ENCODE results near the gene HOXB3. TPM values are rescaled to one million over a fixed set of nuclear protein-coding genes. Genes with fewer than 3 reads are reported as not detected.

Gene HOXB3
- total RNA-seq, 4 donors from 2014 or later: 4.0 to 12.4 (median 4.9) TPM

GRCh38 chr17:48593840-48594537 is 3.9 kb upstream of the HOXB3 start:
- TF ChIP-seq CTCF (IDR thresholded peaks at IDR 0.05; ENCODE audit: low read depth): no peak

GRCh38 chr17:48593126-48593829 is 3.2 kb upstream of the HOXB3 start, which contains the start of gene HOXB5:
Gene HOXB5, minus strand, starts transcription at chr17:48593779. Its CDS starts 97 bp downstream, at chr17:48593682.
- TF ChIP-seq CTCF (IDR thresholded peaks at IDR 0.05; ENCODE audit: low read depth): no peak

- no peak for TF ChIP-seq CTCF (IDR thresholded peaks at IDR 0.05; ENCODE audit: low read depth)
These were observed 2.5 kb upstream of the HOXB3 start for GRCh38 chr17:48592577-48592976.

GRCh38 chr17:48592057-48592514 is 2.0 kb upstream of the HOXB3 start:
- no peak for TF ChIP-seq CTCF (IDR thresholded peaks at IDR 0.05; ENCODE audit: low read depth)

- TF ChIP-seq CTCF (IDR thresholded peaks at IDR 0.05; ENCODE audit: low read depth): no peak
These were observed 1.4 kb upstream of the HOXB3 start for GRCh38 chr17:48591255-48592056.

GRCh38 chr17:48590607-48591161 is 643 bp upstream of the HOXB3 start:
- TF ChIP-seq CTCF (IDR thresholded peaks at IDR 0.05; ENCODE audit: low read depth): no peak

Measured in subcutaneous adipose tissue (tissue), 4 donors.